Ramos (cell line): ENCODE measurements around the gene FNDC8.
"Not testable (repeated sequence)": the region's sequence is repeated elsewhere in the genome, so short reads cannot be mapped to it uniquely, and the experiment has no call there.

Experiments
- in situ Hi-C: fragments of 300-500 bp; cut with MboI; formaldehyde crosslinking; loops from one replicate; pipeline ENCODE4 v1.14.3; 2022; ENCODE audit warnings: low sequenced_read_pairs; ENCODE audit not compliant: unreplicated experiment

Gene FNDC8

DNA sequence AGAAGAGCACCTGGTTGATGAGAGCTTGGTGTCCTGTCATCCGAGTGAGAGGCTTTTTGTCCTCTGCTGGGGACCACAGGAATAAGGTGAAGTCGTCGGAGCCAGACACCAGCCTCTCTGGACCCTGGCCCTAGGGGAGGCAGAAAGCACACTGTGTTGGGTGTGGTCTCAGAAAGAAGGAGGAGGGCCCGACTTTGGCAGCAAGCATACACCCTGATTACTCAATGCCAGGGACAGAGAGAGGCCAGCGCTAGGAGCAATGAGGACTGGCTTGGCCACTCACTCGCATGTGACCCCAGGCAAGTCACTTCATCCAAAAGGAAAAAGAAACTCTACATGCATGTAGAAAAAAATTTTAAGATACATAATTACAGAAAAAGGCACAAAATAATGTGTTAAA lies 13.9 kb downstream of the FNDC8 start:
- in situ Hi-C loops = no loop called here

DNA sequence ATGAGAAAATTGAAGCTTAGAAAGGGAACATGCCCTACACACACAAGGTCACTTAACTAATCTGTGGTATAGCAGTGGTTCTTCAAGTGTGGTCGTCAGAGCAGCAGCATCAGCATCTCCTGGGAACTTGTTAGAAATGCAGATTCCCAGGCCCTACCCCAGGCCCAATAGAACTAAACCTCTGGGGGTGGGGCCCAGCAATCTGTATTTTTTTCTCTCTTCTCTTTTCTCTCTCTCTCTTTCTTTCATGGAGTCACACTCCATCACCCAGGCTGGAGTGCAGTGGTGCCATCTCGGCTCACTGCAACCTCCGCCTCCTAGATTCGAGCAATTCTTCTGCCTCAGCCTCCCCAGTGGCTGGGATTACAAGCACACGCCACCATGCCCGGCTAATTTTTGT lies 16.8 kb downstream of the FNDC8 start:
- in situ Hi-C loops = no loop called here

DNA sequence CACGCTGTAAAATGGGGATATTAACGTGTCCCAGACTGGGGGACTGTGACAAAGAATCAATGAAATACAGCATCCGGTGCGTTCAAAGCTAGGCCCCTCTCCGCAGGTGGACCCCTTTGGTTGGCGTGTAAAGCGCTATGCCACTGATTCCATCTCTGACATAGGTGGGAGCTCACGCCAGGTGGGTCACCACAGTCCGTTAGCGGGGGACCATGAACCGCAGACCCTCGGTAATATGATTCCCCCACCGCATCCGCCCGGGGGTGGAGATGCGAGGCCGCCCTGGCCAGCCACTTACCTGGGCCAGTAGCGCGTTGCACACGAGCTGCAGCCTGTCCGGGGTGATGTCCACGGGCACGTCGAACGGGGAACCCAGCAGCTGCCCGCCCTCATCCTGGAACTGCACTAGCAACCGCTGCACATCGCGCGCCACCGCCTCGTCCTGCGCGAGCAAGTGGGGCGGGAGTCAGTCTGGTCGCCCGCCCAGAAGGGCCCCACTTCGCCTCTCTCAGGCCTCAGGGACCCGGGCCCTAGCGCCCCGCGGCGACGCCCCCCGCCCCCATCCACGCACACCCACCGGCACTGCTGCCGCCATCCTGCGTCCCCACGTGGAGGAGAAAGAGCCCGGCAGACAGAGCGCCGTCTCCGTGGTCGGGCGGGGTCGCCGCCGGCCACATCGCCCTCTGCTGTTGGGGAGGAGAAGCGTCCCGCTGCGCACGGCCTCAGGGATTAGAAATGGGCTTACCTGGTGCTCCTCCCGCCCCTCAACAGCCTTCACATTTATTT lies 20.5 kb downstream of the FNDC8 start, which contains the start of gene NLE1:
TSS of gene NLE1 (minus strand) at position 623 of the 786 bp plus-strand sequence. CDS start at position 595, 28 bp downstream.
- in situ Hi-C loops = no loop called here

DNA sequence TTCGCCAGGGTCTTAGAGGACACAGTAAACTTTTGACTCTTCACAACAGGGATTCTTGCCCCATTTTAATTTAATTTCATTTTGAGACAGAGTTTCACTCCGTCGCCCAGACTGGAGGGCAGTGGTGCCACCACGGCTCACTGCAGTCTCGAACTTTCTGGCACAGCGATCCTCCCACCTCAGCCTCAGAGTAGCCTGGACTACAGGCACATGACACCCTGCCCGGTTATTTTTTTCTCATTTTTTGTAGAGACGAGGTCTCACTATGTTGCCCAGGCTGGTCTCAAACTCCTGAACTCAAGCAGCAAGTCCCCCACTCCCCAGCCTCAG lies 21.0 kb downstream of the FNDC8 start:
- in situ Hi-C loops = no loop called here

DNA sequence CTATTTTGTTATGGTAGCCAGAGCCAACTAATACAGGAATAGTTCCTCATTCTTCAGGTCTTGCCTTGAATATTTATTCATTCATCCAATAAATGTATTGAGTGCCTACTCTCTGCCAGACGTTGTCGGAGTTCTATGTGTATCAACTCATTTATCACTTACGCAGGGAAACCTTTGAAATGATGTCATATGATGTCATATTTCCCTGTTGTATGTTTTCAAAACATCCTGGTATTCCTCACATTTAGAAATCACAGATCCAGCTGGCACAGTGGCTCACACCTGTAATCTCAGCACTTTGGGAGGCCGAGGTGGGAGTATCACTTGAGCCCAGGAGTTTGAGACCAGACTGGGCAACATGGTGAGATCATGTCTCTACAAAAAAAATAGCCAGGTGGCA lies 23.4 kb downstream of the FNDC8 start:
- in situ Hi-C loops = no loop called here

DNA sequence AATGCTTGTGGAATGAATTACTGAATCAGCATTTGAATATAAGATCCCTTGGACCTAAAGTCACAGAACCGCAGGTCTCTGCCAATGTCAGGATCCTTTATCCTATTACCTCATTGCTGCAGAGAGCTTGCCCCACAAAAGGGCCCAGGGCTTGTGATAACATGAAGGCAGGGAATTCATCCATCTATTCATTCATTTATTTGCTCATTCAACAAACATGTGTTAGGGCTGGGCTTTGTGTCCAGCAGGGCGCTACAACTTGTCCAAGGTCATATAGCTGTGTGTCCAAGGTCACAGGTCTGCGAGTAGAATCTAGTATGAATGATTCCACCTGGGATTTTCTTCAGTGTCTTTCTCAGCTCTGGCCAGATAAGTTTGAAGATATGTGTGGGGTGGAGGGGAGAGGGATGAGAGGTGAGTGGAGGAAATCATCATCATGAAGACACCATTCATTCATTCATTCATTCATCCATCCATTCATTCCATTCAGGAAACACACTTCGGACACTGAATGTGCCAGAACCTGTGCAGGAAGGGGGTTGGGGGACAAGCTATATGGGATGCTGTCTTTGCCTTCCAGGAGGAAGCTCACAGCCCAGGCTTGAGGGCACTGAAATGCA lies 24.9 kb downstream of the FNDC8 start:
- in situ Hi-C loops = no loop called here

DNA sequence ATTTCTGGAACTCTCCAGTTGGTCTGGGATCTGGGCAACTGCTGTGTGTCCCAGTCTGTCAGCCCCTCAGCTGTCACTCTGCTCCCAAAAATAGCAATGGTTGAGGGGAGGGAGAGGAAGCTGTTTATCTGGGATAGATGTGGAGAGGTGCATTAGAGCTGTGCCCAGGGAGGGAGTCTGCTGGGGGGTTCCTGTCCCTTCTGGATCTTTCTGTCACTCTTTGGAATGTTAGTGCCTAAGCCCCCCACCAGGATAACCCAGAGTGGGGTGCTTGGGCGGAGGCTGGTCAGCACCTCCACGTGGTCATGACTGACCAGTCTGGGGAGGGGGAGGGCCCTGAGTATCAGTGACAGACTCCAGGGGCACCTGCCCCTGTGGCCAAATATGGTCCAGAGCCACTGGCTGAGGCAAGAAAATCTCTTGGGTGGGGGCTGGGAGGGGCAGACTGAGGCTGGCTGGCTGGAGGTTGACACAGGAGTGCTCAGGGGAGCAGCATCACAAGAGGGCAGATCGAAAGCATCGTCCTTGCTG lies 26.0 kb downstream of the FNDC8 start, which contains the start of gene UNC45B:
TSS of gene UNC45B (plus strand) at position 443 of the 531 bp plus-strand sequence. CDS start 447 bp downstream, outside the sequence.
- in situ Hi-C loops = no loop called here

DNA sequence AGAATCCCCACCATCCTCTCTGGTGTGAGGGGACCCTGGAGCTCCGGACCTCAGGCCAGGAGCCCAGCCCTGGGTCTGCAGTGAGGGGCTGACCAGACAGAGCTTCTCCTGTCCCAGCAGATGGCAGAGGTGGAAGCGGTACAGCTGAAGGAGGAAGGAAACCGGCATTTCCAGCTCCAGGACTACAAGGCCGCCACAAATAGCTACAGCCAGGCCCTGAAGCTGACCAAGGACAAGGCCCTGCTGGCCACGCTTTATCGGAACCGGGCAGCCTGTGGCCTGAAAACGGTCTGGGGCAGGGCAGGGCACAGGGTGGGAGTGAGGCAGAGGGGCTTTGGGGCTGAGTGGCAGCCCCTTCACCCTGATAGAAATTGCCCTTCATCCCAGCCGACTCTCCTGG lies 26.7 kb downstream of the FNDC8 start:
- in situ Hi-C loops = no loop called here

DNA sequence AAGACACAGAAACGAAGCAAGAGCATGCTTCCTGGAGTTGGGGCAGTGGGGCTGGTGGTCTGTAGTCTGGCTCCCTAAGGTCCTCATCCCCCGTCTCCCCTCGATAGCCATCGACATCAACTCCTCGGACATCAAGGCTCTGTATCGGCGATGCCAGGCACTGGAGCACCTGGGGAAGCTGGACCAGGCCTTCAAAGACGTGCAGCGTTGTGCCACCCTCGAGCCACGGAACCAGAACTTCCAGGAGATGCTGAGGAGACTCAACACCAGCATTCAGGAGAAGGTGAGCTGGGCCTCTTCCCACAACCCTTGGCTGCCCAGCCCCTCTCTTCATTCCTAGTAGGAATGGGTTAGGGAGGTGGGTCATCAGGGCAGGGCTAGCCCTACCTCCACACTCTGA lies 28.5 kb downstream of the FNDC8 start:
- in situ Hi-C loops = no loop called here

DNA sequence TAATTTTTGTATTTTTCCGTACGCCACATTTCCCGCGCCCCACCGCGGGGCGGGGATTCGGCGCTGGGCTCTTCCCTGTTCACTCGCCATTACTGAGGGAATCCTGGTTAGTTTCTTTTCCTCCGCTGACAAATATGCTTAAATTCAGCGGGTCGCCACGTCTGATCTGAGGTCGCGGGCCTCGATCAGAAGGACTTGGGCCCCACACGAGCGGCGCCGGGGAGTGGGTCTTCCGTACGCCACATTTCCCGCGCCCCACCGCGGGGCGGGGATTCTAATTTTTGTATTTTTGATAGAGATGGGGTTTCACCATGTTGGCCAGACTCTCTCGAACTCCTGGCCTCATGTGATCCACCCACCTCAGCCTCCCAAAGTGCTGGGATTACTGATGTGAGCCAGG lies 29.7 kb downstream of the FNDC8 start:
- in situ Hi-C loops = not testable (repeated sequence)

DNA sequence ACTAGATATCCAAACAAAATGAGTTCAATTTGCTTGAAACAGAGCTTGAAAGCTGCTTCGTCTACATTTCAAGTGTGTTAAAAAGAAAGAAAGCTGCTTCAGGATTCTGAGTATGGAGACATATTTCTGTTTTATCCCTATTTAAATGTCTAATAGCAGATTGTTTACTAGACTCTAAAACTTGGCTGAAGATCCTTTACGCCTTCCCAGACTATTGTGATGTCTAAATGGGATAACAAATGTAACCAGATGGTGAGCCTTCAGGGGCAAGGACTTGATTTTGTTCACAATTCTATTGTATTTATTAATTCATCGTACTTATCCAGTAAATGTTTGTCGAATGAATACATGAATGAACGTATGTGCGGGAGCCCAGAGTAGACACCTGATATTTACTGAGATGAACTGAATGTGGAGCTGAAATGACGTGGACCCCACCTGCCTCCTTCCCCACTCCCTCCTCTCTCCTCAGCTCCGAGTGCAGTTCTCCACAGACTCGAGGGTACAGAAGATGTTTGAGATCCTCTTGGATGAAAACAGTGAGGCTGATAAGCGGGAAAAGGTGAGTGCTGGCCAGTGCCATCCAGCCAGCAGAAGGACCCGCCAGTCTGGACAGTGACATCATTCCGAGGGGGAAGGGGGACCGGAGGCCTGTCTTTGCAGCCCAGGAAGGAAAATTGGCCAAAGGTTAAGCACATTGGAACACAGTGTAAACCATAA lies 31.2 kb downstream of the FNDC8 start:
- in situ Hi-C loops = no loop called here

DNA sequence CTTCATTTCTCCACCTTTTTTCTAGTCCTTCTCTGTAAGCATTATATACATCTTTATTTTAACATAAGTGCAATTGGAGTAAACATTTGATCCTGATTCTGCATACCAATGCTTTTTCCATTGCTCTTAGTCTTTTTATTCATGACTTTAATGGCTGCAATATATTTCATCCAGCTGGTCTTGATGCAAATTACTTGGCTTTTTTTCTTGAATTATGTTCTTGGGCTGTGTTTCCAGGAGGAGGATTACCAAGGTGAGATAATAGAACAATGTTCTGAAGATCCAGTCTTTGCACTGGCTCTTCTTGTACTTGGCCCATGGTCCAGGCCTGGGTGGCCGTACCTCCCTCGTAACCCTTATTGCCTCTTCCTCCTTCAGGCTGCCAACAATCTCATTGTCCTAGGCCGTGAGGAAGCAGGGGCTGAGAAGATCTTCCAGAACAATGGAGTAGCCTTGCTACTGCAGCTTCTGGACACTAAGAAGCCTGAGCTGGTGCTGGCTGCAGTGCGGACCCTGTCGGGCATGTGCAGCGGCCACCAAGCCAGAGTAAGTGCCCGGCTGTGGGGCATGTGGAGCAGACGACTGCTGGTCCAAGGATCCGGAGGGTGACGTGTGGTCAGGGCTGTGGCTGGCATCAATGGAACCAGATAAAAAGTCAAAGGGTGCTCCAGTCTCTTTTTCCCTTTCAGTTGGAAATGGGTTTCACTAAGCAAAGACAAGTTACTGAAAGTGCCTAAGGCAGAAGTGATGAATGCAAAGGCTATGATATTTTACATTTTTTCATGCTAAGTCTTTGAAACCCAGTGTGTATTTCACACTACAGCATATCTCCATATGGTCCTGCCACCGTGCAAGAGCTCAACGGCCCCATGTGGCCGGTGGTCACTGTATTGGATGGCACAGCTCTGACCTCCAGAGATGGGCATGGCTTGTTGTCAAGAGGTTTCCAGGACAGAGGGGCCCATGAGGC lies 33.1 kb downstream of the FNDC8 start:
- in situ Hi-C loops = no loop called here

DNA sequence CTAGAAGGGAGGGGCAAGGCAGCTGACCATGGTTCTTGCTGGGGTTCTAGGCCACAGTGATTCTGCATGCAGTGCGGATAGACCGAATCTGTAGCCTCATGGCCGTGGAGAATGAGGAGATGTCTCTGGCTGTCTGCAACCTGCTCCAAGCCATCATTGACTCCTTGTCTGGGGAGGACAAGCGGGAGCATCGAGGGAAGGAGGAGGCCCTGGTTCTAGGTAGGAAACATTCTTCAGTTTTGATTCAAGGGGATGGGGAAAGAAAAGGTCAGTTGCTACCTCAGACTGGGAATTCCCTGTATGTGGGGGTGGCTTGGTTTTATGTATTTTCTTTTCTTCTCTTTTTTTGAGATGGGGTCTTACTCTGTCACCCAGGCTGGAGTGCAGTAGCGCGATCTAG lies 33.8 kb downstream of the FNDC8 start:
- in situ Hi-C loops = no loop called here

DNA sequence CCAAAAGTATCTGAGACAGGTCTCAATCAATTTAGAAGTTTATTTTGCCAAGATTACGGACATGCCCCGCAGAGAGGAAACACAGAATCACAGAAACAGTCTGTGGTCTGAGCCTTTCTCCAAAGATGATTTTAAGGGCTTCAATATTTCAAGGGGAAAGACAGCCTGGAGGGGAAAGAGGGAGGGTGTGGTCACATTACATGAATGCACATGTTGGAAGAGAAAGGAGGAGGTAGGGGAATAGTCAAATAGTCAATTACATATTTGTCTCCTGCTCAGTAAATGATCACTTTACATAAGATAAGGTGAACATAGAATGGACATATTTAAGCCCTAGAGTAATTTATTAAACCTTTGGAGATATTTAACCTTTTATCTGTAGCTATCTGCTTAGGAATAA lies 38.5 kb downstream of the FNDC8 start:
- in situ Hi-C loops = loop anchor here (10.0 kb wide), 1 partner anchor 375 kb away; the partner anchor contains the start of gene SLFN12L

DNA sequence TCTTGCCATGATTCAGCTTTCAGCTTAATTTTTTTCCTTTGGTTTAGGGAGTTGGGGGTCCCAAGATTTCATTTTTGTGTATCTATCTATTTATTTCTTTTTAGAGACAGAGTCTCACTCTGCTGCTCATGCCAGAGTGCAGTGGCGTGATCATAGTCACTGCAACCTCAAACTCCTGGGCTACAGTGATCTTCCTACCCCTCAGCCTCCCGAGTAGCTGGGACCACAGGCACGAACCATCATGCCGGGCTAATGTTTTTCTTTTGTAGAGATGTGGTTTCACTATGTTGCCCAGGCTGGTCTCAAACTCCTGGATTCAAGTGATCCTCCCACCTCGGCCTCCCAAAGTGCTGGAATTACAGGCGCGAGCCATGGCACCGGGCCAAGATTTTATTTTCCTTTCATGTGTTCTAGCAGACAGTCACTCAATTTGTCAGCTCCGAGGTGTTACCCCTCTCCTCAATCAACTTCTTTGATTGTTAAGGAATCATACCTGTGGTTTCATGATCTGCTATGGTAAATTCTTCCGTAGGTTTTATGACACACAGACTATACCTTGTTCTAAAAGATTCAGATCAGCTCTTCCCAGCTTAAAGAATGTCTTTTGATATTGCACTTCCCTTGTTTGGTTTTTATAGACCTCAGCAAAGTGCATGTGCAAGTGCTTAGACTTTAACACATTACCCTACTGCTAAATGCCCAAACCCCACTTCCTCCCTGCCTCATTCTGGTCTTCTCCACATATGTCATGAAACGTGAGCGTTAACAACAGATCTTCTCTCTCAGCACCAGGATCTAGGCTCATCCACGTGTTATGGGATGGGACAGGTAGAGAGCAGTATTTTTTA lies 39.2 kb downstream of the FNDC8 start:
- in situ Hi-C loops = loop anchor here (10.0 kb wide), 1 partner anchor 374 kb away; the partner anchor contains the start of gene SLFN12L

DNA sequence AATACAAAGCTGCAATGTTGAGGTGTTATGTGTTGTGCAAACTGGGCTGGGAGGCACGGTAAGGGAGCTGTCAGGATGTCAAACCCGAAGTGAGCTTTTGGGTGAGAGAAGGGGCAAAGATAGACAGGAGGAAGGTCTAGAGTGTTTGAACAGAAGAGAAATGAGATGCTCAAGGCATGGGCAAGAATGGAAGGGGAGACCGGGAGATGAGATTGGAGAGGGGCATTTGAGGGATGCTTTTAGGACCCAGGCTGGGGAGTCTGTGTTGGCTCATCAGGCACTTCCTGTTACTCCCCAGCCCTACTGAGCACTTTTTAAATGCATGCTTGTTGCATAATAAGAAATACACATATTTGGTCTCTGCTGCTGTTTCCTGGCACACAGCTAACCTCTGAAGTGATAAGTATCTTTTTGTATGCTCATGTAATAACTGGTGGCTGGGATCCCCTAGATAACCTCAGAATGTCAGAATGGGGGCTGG lies 39.9 kb downstream of the FNDC8 start:
- in situ Hi-C loops = loop anchor here (10.0 kb wide), 1 partner anchor 373 kb away; the partner anchor contains the start of gene SLFN12L

DNA sequence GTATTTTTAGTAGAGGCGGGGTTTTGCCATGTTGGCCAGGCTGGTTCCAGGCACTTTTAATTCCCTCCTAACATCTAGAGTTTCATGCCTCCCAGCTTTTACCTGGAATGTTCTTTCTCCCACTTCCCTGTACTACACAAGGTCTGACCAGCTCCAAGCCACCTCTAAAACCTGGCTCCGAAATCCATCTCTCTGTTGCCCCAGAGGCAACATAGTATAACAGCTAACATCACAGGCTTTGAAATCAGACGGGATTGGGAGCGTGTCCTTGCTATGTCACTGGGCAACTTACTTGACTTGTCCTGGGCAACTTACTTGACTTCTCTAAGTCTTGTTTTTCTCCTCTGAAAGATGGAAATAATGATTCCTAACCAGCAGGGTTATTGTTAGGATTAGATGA lies 41.3 kb downstream of the FNDC8 start:
- in situ Hi-C loops = loop anchor here (10.0 kb wide), 1 partner anchor 372 kb away; the partner anchor contains the start of gene SLFN12L

DNA sequence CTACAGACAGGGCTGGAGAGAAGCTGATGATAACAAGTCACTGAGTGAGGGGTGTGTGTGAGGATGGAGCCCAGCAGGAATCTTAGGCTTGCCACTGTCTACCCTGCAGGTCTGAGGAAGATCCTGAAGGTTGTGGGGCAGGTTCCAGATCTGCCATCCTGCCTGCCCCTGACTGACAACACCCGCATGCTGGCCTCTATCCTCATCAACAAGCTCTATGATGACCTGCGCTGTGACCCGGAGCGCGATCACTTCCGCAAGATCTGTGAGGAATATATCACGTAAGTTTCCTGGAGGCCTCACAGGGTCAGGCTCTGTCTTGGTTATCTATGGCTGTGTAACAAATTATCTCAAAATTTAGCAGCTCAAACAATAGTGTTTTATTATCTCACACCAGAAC lies 42.5 kb downstream of the FNDC8 start:
- in situ Hi-C loops = loop anchor here (10.0 kb wide), 1 partner anchor 371 kb away; the partner anchor contains the start of gene SLFN12L
